T follicular helper cell (primary cell): Measurements from ENCODE around the gene ADGRG7.
"Not testable (repeated sequence)": the region's sequence is repeated elsewhere in the genome, so short reads cannot be mapped to it uniquely, and the experiment has no call there.

Source experiments
- DNase-seq: peaks from one replicate; pipeline ENCODE4 v3.0.0-alpha.2; 2020; ENCODE audit warnings: low read depth
- total RNA-seq, 2 experiments: gene quantifications; one replicate each; lab custom pipeline; 2026; lab: John Stamatoyannopoulos, UW

ADGRG7 gene
- 0 reads per million in 2 experiments for total RNA-seq

- DNase-seq, result no peak
Observed at GRCh38 chr3:100609305-100609704, at the start of gene ADGRG7. Gene ADGRG7, plus strand, starts transcription at chr3:100609601. Its CDS starts 256 bp downstream, at chr3:100609857.

- no peak for DNase-seq
Observed at GRCh38 chr3:100560426-100560825, 49.0 kb upstream of the ADGRG7 start.

- DNase-seq, result no peak
Observed at GRCh38 chr3:100561459-100562158, 47.8 kb upstream of the ADGRG7 start.

- no peak for DNase-seq
Observed at GRCh38 chr3:100562224-100562857, 47.1 kb upstream of the ADGRG7 start.

- no peak for DNase-seq
Observed at GRCh38 chr3:100563228-100563627, 46.2 kb upstream of the ADGRG7 start.

GRCh38 chr3:100563652-100564211 is 45.7 kb upstream of the ADGRG7 start:
- no peak for DNase-seq

GRCh38 chr3:100570811-100571210 is 38.6 kb upstream of the ADGRG7 start:
- no peak for DNase-seq

- no peak for DNase-seq
Observed at GRCh38 chr3:100574536-100574935, 34.9 kb upstream of the ADGRG7 start.

- no peak for DNase-seq
Observed at GRCh38 chr3:100575704-100576103, 33.7 kb upstream of the ADGRG7 start.

- no peak for DNase-seq
Observed at GRCh38 chr3:100577382-100578008, 31.9 kb upstream of the ADGRG7 start.

GRCh38 chr3:100578646-100579045 is 30.8 kb upstream of the ADGRG7 start:
- DNase-seq, result no peak

- DNase-seq, result no peak
Observed at GRCh38 chr3:100580147-100580546, 29.3 kb upstream of the ADGRG7 start.

- DNase-seq, result no peak
Observed at GRCh38 chr3:100581650-100582049, 27.8 kb upstream of the ADGRG7 start.

GRCh38 chr3:100582157-100582556 is 27.2 kb upstream of the ADGRG7 start:
- not testable (repeated sequence) for DNase-seq

- no peak for DNase-seq
Observed at GRCh38 chr3:100584101-100584660, 25.2 kb upstream of the ADGRG7 start.

GRCh38 chr3:100586832-100587231 is 22.6 kb upstream of the ADGRG7 start:
- DNase-seq, result no peak

GRCh38 chr3:100588251-100588650 is 21.1 kb upstream of the ADGRG7 start:
- DNase-seq, result no peak

GRCh38 chr3:100590114-100590839 is 19.1 kb upstream of the ADGRG7 start:
- peak; percentile 43 for DNase-seq

GRCh38 chr3:100590840-100591147 is 18.6 kb upstream of the ADGRG7 start:
- no peak for DNase-seq

- DNase-seq, result no peak
Observed at GRCh38 chr3:100591411-100591810, 18.0 kb upstream of the ADGRG7 start.

- no peak for DNase-seq
Observed at GRCh38 chr3:100600181-100601042, 9.0 kb upstream of the ADGRG7 start.
